ENCODE results near the gene SMTNL2.
"Not testable (repeated sequence)": the region's sequence is repeated elsewhere in the genome, so short reads cannot be mapped to it uniquely, and the experiment has no call there.

Gene SMTNL2

GRCh38 chr17:4605826-4606225, 21.5 kb downstream of the SMTNL2 start:
- DNase-seq, result no peak

GRCh38 chr17:4607261-4607741, 23.0 kb downstream of the SMTNL2 start:
- DNase-seq, result no peak

GRCh38 chr17:4607773-4608187, 23.5 kb downstream of the SMTNL2 start:
- DNase-seq, result no peak

GRCh38 chr17:4609761-4610160, 25.4 kb downstream of the SMTNL2 start:
- DNase-seq, result no peak

GRCh38 chr17:4610162-4610561, 25.8 kb downstream of the SMTNL2 start:
- no peak for DNase-seq

GRCh38 chr17:4610656-4611055, 26.3 kb downstream of the SMTNL2 start:
- DNase-seq, result no peak

- no peak for DNase-seq
Observed at GRCh38 chr17:4616476-4616875, 32.1 kb downstream of the SMTNL2 start.

- DNase-seq, result no peak
Observed at GRCh38 chr17:4617090-4617489, 32.8 kb downstream of the SMTNL2 start.

GRCh38 chr17:4617590-4618351, 33.4 kb downstream of the SMTNL2 start:
- no peak for DNase-seq

GRCh38 chr17:4620531-4621101, 36.3 kb downstream of the SMTNL2 start:
- no peak for DNase-seq

- DNase-seq, result no peak
Observed at GRCh38 chr17:4622375-4622774, 38.0 kb downstream of the SMTNL2 start.

- no peak for DNase-seq
Observed at GRCh38 chr17:4623249-4623648, 38.9 kb downstream of the SMTNL2 start.

GRCh38 chr17:4624451-4624911, 40.2 kb downstream of the SMTNL2 start:
- not testable (repeated sequence) for DNase-seq

- DNase-seq, result no peak
Observed at GRCh38 chr17:4625181-4625617, 40.9 kb downstream of the SMTNL2 start.

- no peak for DNase-seq
Observed at GRCh38 chr17:4626734-4627256, 42.5 kb downstream of the SMTNL2 start.

GRCh38 chr17:4631431-4631830, 47.1 kb downstream of the SMTNL2 start:
- DNase-seq, result no peak

GRCh38 chr17:4631836-4632580, 47.7 kb downstream of the SMTNL2 start:
- no peak for DNase-seq

- no peak for DNase-seq
Observed at GRCh38 chr17:4632581-4632920, 48.2 kb downstream of the SMTNL2 start.

GRCh38 chr17:4633643-4634042, 49.3 kb downstream of the SMTNL2 start:
- DNase-seq, result no peak

- DNase-seq, result no peak
Observed at GRCh38 chr17:4634976-4635375, 50.6 kb downstream of the SMTNL2 start.

GRCh38 chr17:4635823-4636375, 51.6 kb downstream of the SMTNL2 start:
- no peak for DNase-seq

GRCh38 chr17:4636474-4637100, 52.3 kb downstream of the SMTNL2 start:
- no peak for DNase-seq

GRCh38 chr17:4638766-4639165, 54.4 kb downstream of the SMTNL2 start:
- not testable (repeated sequence) for DNase-seq

Data from NCI-H2029 (cell line).